Astrocyte of the hippocampus (primary cell): Measurements from ENCODE around the gene UBE2F.
A peak's percentile ranks its signal among the peaks of the same experiment; 100 is the strongest.
"Not testable (repeated sequence)": the region's sequence is repeated elsewhere in the genome, so short reads cannot be mapped to it uniquely, and the experiment has no call there.

Experiments
- DNase-seq: peaks from one replicate; pipeline ENCODE4 v3.0.0; 2011; ENCODE audit warnings: low read depth, low spot score

The UBE2F gene

GRCh38 chr2:237979331-237979730 is 12.5 kb downstream of the UBE2F start:
- DNase-seq = no peak

GRCh38 chr2:237980087-237980486 is 13.3 kb downstream of the UBE2F start:
- DNase-seq = no peak

GRCh38 chr2:237980751-237981150 is 13.9 kb downstream of the UBE2F start:
- DNase-seq = no peak

GRCh38 chr2:237981621-237982020 is 14.8 kb downstream of the UBE2F start:
- not testable (repeated sequence) for DNase-seq

- no peak for DNase-seq
These were observed 15.4 kb downstream of the UBE2F start for GRCh38 chr2:237982039-237982725.

DNA sequence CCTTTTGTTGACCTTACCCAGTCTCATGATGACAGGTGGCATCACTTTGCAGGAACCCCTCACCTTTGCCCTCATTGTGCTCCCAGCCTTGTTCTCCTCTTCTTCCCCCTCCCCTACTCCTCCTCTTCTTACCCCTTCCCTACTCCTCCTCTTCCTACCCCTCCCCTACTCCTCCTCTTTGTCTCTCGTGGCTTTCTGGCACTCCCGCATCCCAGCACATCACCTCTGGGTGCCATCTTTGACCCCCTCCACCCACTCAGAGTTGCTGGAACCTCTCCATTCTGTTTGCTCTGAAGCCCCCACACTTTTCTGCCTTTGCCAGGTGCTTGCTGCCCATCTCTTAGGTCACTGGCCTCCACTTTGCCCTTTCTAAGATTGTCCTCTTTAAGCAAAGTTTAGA is 17.1 kb downstream of the UBE2F start:
- DNase-seq = no peak

DNA sequence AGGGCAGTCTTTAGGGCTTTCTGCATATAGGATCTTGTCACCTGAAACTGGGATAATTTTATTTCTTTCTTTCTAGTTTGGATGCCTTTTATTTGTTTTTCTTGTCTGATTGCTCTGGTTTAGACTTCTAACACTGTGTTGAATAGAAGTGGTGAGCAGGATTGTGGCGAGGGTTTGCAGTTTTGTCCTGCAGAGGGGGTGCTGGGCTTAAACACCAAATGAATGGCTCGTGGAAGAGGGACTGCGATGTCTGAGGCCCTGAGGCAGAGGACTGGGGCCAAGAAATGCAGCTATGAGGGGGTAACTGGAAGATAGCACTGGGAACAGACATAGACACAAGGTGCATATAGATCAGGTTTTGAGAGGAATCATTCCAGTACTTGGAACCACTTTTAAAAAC is 20.5 kb downstream of the UBE2F start:
- no peak for DNase-seq

DNA sequence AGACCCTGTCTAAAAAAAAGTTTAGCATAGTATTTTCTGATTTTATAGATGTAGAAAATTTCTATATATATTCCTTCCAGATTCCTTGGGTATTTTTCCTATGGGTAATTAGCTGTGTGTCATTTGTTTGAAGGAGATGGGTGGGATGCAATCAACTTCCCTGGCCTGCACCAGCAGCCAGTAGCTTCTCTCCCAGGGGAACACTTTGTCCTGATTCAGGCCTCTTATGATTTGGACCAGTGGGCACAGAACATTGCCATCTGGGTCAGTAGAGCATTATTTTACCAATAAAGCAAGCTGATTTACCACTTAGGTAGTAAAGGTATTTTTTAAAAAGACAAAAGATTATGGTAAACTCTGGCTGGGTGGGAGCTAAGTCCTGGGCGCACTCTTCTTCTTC is 26.9 kb downstream of the UBE2F start:
- DNase-seq = no peak

GRCh38 chr2:237995036-237995435 is 28.2 kb downstream of the UBE2F start:
- DNase-seq = no peak

DNA sequence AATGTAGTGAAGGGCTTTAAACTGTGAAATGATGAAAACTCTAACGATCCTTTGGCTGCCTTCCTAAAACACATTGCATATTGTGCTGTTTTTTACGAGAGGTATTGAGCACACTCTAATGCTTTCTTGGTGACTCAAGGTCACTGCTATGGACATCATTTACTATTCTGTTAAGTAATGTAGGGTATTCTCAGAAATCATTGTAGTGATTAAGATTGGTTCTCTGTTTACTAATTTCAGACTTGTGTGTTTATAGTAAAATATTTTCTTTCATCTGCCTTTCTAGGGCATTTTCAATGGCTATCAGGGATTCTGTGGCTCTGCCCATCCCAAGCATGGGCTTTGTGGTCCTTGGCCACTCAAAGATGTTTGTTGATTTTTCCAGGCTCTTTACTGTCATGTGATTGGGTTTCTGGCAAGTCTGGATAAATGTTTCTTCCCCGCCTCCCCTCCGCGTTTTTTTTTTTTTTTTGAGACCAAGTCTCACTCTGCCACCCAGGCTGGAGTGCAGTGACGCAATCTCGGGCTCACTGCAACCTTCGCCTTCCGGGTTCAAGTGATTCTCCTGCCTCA is 29.3 kb downstream of the UBE2F start:
- DNase-seq = peak; percentile 69

DNA sequence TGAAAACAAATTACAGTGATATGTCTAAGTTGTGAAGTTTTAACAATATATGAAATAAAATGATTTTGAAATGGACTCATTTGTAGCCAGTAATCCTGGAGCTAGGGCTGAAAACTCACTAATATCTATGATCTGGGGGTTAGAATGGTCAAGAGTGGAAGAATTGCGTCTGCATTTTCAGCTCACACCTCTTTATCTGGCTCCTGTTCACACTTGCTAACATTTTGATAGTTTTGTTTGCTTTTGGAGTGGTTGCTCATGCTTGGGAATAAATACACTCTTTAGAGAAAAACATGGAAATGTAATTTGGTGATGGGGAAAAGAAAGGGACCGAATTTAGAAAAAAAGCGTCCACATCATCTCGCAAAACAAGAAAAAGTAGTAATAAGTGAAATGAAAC is 30.7 kb downstream of the UBE2F start:
- no peak for DNase-seq

DNA sequence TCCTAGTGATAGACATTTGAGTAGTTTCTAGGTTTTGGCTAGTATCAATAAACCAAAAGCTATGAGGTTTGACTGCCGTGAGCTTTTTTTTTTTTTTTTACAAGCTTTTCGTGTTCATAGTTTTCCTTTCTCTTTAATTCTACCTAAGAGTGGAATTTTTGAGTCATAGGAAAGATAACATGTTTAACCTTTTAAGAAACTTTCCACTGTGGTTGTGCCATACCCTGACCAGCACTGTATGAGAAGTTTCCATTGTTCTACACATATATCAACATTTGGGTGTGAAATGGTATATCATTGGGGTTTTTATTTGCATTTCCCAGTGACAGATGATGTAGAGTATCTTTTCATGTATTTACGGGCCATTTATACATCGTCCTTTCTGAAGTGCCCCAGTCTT is 31.7 kb downstream of the UBE2F start:
- DNase-seq = peak; percentile 42

DNA sequence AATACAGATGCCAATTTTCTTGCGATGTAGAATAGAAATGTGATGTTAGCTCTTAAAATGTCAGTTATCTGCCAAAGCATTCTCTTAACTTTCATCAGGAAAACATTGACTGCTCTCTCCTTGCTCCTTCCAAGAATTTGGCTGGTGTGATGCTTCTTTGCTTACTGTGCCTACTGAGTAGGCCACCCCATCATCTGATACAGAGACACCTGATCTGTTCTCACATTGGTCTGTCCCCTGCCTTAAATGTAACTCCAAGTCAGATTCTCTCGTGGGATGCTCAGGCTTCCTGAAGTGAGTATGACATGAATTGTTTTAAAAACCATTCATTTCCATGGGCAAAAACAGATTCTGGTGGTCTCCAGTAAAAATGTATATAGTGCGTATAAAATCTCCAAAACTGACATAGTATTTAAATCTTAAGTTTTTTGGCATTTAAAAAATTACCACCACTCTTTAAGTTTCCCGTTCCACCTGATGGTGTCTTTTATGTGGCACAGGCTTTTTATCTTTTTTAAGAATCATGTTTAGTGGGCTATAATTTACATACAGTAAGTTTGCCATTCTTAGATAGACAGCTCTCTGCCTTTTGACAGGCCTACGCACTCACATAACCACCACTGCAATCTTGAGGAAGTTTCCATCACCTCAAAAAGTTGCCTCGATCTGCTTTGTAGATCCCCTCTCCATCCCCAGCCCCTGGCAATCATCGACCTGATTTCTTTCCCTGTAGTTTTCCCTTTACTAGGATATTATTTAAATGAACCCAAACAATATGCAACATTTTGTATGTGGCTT is 36.6 kb downstream of the UBE2F start:
- DNase-seq = no peak

- no peak for DNase-seq
These were observed 37.4 kb downstream of the UBE2F start for GRCh38 chr2:238004077-238004830.

DNA sequence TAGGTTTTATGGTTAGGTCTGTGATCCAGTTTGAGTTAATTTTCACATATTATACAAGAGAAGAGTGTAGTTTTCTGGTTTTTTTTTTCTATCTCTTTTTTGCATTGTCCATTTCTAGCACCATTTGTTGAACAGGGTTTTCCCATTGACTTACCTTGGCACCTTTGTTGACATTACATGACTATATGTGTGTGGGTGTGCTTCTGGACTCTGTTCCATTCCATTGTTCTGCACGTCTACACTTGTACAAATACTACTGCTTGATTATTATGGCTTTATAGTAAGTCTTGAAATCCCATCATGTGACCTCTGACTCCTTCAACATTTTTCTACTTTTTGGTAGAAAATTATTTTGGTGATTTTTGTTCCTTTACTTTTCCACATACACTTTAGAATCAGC is 38.7 kb downstream of the UBE2F start:
- no peak for DNase-seq

DNA sequence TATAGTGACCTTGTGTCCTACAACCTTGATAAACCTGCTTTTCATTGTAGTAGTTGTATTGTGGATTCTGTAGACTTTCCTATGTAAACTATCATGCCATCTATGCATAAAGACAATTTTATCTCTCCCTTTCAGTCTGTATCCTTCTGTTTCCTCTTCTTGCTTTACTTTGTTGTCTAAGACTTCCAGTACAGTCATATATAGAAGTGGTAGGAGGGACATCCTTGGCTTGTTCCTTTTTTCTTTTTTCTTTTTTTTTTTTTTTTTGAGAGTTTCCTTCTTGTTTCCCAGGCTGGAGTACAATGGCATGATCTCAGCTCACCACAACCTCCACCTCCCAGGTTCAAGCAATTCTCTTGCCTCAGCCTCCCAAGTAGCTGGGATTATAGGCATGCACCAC is 39.7 kb downstream of the UBE2F start:
- no peak for DNase-seq

GRCh38 chr2:238007924-238008323 is 41.1 kb downstream of the UBE2F start:
- DNase-seq = no peak

- DNase-seq = no peak
These were observed 42.7 kb downstream of the UBE2F start for GRCh38 chr2:238009563-238009962.

GRCh38 chr2:238010572-238010971 is 43.8 kb downstream of the UBE2F start:
- DNase-seq = no peak

DNA sequence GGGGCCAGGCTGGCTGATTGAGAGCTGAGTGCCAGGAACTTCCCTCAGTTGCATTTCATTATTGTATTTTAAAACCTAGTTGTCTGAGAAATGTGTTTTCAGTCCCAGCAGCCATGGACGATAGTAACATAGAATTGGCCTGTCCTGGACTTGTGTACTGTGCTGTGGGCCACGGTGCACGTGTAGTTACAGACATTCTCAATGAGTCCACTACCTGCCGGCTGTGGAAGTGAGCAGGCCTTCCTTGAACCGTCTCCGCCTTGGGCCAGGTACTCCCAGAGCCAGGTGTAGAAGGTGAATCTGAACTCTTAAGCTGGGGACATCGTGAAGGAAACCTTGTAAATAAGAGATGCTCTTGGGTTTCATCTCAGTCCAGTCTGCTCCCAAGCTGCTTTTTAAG is 47.0 kb downstream of the UBE2F start:
- no peak for DNase-seq

GRCh38 chr2:238015705-238016104 is 48.9 kb downstream of the UBE2F start:
- DNase-seq = no peak

DNA sequence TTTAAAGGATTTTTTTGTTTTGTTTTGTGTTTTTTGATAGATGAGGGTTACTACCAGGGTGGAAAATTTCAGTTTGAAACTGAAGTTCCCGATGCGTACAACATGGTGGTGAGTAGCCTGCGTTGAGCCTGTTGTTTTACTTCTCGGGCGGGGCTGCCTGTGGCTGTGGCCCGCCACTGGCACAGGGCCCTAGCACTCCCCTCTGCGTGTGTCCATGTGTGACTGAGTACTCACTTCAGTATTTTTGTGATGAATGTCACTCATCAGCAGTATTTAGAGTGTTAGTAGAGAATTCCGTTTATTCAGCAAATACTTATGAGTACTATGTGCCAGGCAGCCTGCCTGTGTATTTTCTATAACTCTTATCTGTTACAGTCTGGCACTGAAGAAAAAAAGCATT is 49.7 kb downstream of the UBE2F start:
- no peak for DNase-seq
